GM19397 (cell line): ENCODE measurements around the gene NRG4.
"Not testable (repeated sequence)": the region's sequence is repeated elsewhere in the genome, so short reads cannot be mapped to it uniquely, and the experiment has no call there.

Source experiments
- ATAC-seq: cut with Tn5 transposase; IDR thresholded peaks from one replicate; pipeline ENCODE4 v1.9.1; 2021; ENCODE audit warnings: mild to moderate bottlenecking, moderate library complexity; ENCODE audit not compliant: unreplicated experiment

Gene NRG4

GRCh38 chr15:75928680-75929608 is 83.3 kb downstream of the NRG4 start:
- ATAC-seq, result no peak

- ATAC-seq, result no peak
Observed at GRCh38 chr15:75927601-75928000, 84.6 kb downstream of the NRG4 start.

- no peak for ATAC-seq
Observed at GRCh38 chr15:75926931-75927330, 85.3 kb downstream of the NRG4 start.

GRCh38 chr15:75925440-75925839 is 86.8 kb downstream of the NRG4 start:
- ATAC-seq, result no peak

GRCh38 chr15:75924576-75924975 is 87.6 kb downstream of the NRG4 start:
- no peak for ATAC-seq

- ATAC-seq, result no peak
Observed at GRCh38 chr15:75923756-75924155, 88.5 kb downstream of the NRG4 start.

- ATAC-seq, result no peak
Observed at GRCh38 chr15:75921732-75922703, 90.2 kb downstream of the NRG4 start.

GRCh38 chr15:75920079-75920478 is 92.1 kb downstream of the NRG4 start:
- ATAC-seq, result no peak

GRCh38 chr15:75918135-75918534 is 94.1 kb downstream of the NRG4 start:
- ATAC-seq, result no peak

GRCh38 chr15:75916978-75917377 is 95.2 kb downstream of the NRG4 start:
- no peak for ATAC-seq

- ATAC-seq, result not testable (repeated sequence)
Observed at GRCh38 chr15:75910355-75910754, 101.9 kb downstream of the NRG4 start.

GRCh38 chr15:75905231-75905630 is 107.0 kb downstream of the NRG4 start:
- no peak for ATAC-seq

- peak; percentile 94 for ATAC-seq
Observed at GRCh38 chr15:75903331-75904239, 108.6 kb downstream of the NRG4 start, which contains the start of gene FBXO22. Gene FBXO22, plus strand, starts transcription at chr15:75903878. Its CDS starts 86 bp downstream, at chr15:75903964.

GRCh38 chr15:75902129-75902557 is 110.1 kb downstream of the NRG4 start:
- ATAC-seq, result no peak

- no peak for ATAC-seq
Observed at GRCh38 chr15:75900577-75900976, 111.6 kb downstream of the NRG4 start.

- ATAC-seq, result no peak
Observed at GRCh38 chr15:75895731-75896130, 116.5 kb downstream of the NRG4 start.

- no peak for ATAC-seq
Observed at GRCh38 chr15:75891895-75892294, 120.3 kb downstream of the NRG4 start.
